Natural killer cell (primary cell): ENCODE measurements around the gene MAMDC4. TPM values are rescaled to one million over a fixed set of nuclear protein-coding genes. Genes with fewer than 3 reads are reported as not detected.

ENCODE experiments used
- ATAC-seq, 3 donors: fragments of 150-1000 bp in 2 of 3; fragments of 200-7000 bp in 1 of 3; cut with Tn5 transposase; 1 replicate in 1 of 3; 2 replicates in 2 of 3; pipeline ENCODE4 v1.10.0; 2021; ENCODE audit warnings: mild to moderate bottlenecking in 2 of 3, moderate library complexity in 2 of 3
- DNase-seq, 2 donors: peaks; one replicate each; pipeline versions ENCODE4 v3.0.0 to v3.0.0-alpha.2; 2013 to 2021; ENCODE audit warnings: mixed read lengths in 1 of 2
- H3K27ac ChIP-seq: one replicate; pipeline ENCODE4 v1.5.1; 2013; ENCODE audit warnings: mild to moderate bottlenecking, low read length
- H3K27me3 ChIP-seq: one replicate; pipeline ENCODE4 v1.6.1; 2013; ENCODE audit warnings: low read length; ENCODE audit not compliant: control insufficient read depth, insufficient read depth
- H3K36me3 ChIP-seq: one replicate; pipeline ENCODE4 v1.6.1; 2013; ENCODE audit warnings: low read length; ENCODE audit not compliant: control insufficient read depth, insufficient read depth
- H3K4me1 ChIP-seq: one replicate; pipeline ENCODE4 v1.6.1; 2013; ENCODE audit warnings: low read length; ENCODE audit not compliant: control insufficient read depth, insufficient read depth
- H3K4me3 ChIP-seq: one replicate; pipeline ENCODE4 v1.5.1; 2013; ENCODE audit warnings: low read length
- H3K9me3 ChIP-seq: one replicate; pipeline ENCODE4 v1.6.1; 2013; ENCODE audit warnings: low read length; ENCODE audit not compliant: control insufficient read depth, insufficient read depth
- H3K27ac Mint-ChIP-seq, 2 donors: one replicate each; pipeline ENCODE4 v1.8.0; 2022; ENCODE audit warnings: mild to moderate bottlenecking in 2 of 2, mixed read lengths in 2 of 2, moderate library complexity in 1 of 2
- H3K27me3 Mint-ChIP-seq, 2 donors: one replicate each; pipeline ENCODE4 v1.8.0; 2022; ENCODE audit warnings: low read depth in 2 of 2, mixed read lengths in 2 of 2
- H3K36me3 Mint-ChIP-seq: one replicate; pipeline ENCODE4 v1.8.0; 2022; ENCODE audit warnings: mixed read lengths
- H3K4me1 Mint-ChIP-seq, 2 donors: one replicate each; pipeline ENCODE4 v1.8.0; 2022; ENCODE audit warnings: mixed read lengths in 2 of 2
- H3K4me3 Mint-ChIP-seq: one replicate; pipeline ENCODE4 v1.8.0; 2022; ENCODE audit warnings: mild to moderate bottlenecking, moderate library complexity, mixed read lengths
- H3K9me3 Mint-ChIP-seq, 2 donors: one replicate each; pipeline ENCODE4 v1.8.0; 2022; ENCODE audit warnings: mixed read lengths in 2 of 2
- WGBS: methylation state at CpG from one replicate; pipeline ENCODE4 v1.1.7; 2013; ENCODE audit warnings: missing lambda C conversion rate; ENCODE audit not compliant: insufficient coverage; 5-methylcytosine and 5-hydroxymethylcytosine counted together
- intact Hi-C: fragments of 100-400 bp; cut with micrococcal nuclease; formaldehyde crosslinking; loops from one replicate; pipeline ENCODE4 v1.14.2; 2022
- total RNA-seq, 4 donors: library from RNA; stranded (reverse); fragments of 120-200 nt in 1 of 4; gene quantifications; one replicate each; pipeline versions ENCODE4 v1.2.3 to v1.2.4, GENCODE V29; 2013 to 2022
- TF ChIP-seq, protein P1 (sequence below): fragments of 200-600 bp; IDR thresholded peaks from one replicate; pipeline ENCODE4 v1.8.0; 2022; ENCODE audit warnings: antibody characterized with exemption

MAMDC4 gene
- total RNA-seq, 3 donors from 2014 or later (not counting 1 experiment from before 2014, with no cell fraction given): 4.6 to 6.5 (median 5.8) TPM

GRCh38 chr9:136856079-136856476 lies 3.9 kb downstream of the MAMDC4 start:
- H3K27ac ChIP-seq: no peak overlapping the region
- no peak overlapping the region for H3K4me3 Mint-ChIP-seq
- no peaks in the 10 kb centered on the region for H3K27me3 Mint-ChIP-seq
- H3K27me3 ChIP-seq: no peaks in the 10 kb centered on the region
- no peak overlapping the region for H3K27ac Mint-ChIP-seq
- no peaks in the 10 kb centered on the region for H3K36me3 Mint-ChIP-seq
- TF ChIP-seq, protein P1, sequence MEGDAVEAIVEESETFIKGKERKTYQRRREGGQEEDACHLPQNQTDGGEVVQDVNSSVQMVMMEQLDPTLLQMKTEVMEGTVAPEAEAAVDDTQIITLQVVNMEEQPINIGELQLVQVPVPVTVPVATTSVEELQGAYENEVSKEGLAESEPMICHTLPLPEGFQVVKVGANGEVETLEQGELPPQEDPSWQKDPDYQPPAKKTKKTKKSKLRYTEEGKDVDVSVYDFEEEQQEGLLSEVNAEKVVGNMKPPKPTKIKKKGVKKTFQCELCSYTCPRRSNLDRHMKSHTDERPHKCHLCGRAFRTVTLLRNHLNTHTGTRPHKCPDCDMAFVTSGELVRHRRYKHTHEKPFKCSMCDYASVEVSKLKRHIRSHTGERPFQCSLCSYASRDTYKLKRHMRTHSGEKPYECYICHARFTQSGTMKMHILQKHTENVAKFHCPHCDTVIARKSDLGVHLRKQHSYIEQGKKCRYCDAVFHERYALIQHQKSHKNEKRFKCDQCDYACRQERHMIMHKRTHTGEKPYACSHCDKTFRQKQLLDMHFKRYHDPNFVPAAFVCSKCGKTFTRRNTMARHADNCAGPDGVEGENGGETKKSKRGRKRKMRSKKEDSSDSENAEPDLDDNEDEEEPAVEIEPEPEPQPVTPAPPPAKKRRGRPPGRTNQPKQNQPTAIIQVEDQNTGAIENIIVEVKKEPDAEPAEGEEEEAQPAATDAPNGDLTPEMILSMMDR: no peak
- H3K4me1 Mint-ChIP-seq: no peaks in the 10 kb centered on the region
- no peaks in the 10 kb centered on the region for H3K9me3 Mint-ChIP-seq
- peaks cover 10% of the 10 kb centered on the region for H3K4me1 ChIP-seq
- peaks cover 3% of the 10 kb centered on the region for H3K36me3 ChIP-seq
- no peak for DNase-seq
- no peak for ATAC-seq
- WGBS: 85% methylated on average over 15 of the region's 15 CpGs
- intact Hi-C loops: no loop called here
- H3K9me3 ChIP-seq: no peaks in the 10 kb centered on the region
- H3K4me3 ChIP-seq: no peak overlapping the region

DNA sequence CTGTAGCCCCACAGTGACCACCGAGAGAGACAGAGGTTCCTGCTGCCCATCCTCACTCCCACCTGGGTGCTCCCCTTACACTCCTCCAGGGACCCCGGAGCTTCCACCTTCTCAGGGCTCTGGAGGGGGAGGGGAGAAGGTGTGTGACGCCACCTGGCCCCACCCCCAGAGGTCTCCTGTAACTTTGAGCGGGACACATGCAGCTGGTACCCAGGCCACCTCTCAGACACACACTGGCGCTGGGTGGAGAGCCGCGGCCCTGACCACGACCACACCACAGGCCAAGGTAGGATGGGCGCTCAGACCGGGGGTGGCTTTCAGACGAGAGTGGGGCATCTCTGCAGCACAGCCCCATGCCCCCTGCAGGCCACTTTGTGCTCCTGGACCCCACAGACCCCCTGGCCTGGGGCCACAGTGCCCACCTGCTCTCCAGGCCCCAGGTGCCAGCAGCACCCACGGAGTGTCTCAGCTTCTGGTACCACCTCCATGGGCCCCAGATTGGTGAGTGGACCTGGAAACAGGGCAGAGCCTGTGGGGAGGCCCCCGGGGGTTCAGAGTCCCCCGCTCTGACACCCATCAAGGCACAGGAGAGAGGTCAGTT lies 4.5 kb downstream of the MAMDC4 start:
- DNase-seq (no peak), ATAC-seq (no peak)
- Mint-ChIP-seq H3K27ac (no peak overlapping the region), H3K9me3 (no peaks in the 10 kb centered on the region), H3K27me3 (no peaks in the 10 kb centered on the region), H3K4me3 (no peak overlapping the region), H3K4me1 (no peaks in the 10 kb centered on the region), H3K36me3 (no peaks in the 10 kb centered on the region)
- Histone ChIP-seq H3K36me3 (peaks cover 2% of the 10 kb centered on the region), H3K4me3 (no peak overlapping the region), H3K27me3 (no peaks in the 10 kb centered on the region), H3K27ac (no peak overlapping the region), H3K9me3 (no peaks in the 10 kb centered on the region), H3K4me1 (peaks cover 10% of the 10 kb centered on the region)
- WGBS: 46% methylated on average over 13 of the region's 14 CpGs
- intact Hi-C loops: no loop called here
- TF ChIP-seq, protein P1: no peak

DNA sequence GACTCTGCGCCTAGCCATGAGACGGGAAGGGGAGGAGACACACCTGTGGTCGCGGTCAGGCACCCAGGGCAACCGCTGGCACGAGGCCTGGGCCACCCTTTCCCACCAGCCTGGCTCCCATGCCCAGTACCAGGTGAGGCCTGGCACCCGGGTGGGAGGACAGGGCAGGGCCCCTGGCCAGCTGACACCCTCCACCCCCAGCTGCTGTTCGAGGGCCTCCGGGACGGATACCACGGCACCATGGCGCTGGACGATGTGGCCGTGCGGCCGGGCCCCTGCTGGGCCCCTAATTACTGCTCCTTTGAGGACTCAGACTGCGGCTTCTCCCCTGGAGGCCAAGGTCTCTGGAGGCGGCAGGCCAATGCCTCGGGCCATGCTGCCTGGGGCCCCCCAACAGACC lies 5.0 kb downstream of the MAMDC4 start:
- Histone ChIP-seq H3K9me3 (no peaks in the 10 kb centered on the region), H3K36me3 (peaks cover 7% of the 10 kb centered on the region), H3K4me3 (no peak overlapping the region), H3K27ac (no peak overlapping the region), H3K4me1 (peaks cover 10% of the 10 kb centered on the region), H3K27me3 (no peaks in the 10 kb centered on the region)
- Mint-ChIP-seq H3K9me3 (no peaks in the 10 kb centered on the region), H3K4me3 (no peak overlapping the region), H3K36me3 (no peaks in the 10 kb centered on the region), H3K4me1 (no peaks in the 10 kb centered on the region), H3K27ac (no peak overlapping the region), H3K27me3 (no peaks in the 10 kb centered on the region)
- 92% methylated on average over 19 of the region's 19 CpGs for WGBS
- ATAC-seq (no peak), DNase-seq (no peak)
- TF ChIP-seq, protein P1: no peak
- intact Hi-C loops: no loop called here
